GM12878 (cell line): ENCODE measurements around the gene ZNF625. TPM values are rescaled to one million over a fixed set of nuclear protein-coding genes. Genes with fewer than 3 reads are reported as not detected.
A peak's percentile ranks its signal among the peaks of the same experiment; 100 is the strongest.

ENCODE experiments used
- ATF7 ChIP-seq: fragments of 450-650 bp; IDR thresholded peaks from 2 replicates; pipeline ENCODE4 v1.6.1; 2016; ENCODE audit warnings: low read depth, mild to moderate bottlenecking
- CEBPB ChIP-seq, 2 experiments: fragments of 150-350 bp in 1 of 2; IDR thresholded peaks; 2 replicates each; pipeline ENCODE4 v1.6.1; 2012 to 2014; ENCODE audit warnings: low read depth in 2 of 2, low read length in 2 of 2, borderline replicate concordance in 1 of 2, inconsistent platforms in 1 of 2
- MXI1 ChIP-seq: fragments of 150-350 bp; IDR thresholded peaks from 2 replicates; pipeline ENCODE4 v1.6.1; 2011; ENCODE audit warnings: low read depth, mild to moderate bottlenecking, inconsistent platforms, low read length, improper control_type of control experiment
- TBL1XR1 ChIP-seq: IDR thresholded peaks from 2 replicates; pipeline ENCODE4 v1.6.1; 2012; ENCODE audit warnings: low read depth, low read length, improper control_type of control experiment
- TCF3 ChIP-seq: IDR thresholded peaks from 2 replicates; pipeline ENCODE4 v1.6.1; 2012; ENCODE audit warnings: low read depth, mild to moderate bottlenecking, low read length, borderline replicate concordance; ENCODE audit not compliant: insufficient read depth
- ZNF207 ChIP-seq: fragments of 450-650 bp; IDR thresholded peaks from 2 replicates; pipeline ENCODE4 v1.6.1; 2014; ENCODE audit warnings: antibody characterized with exemption, mild to moderate bottlenecking, borderline replicate concordance
- polyA plus RNA-seq, 11 experiments: library from polyadenylated mRNA; depleted of rRNA in 4 of 11; unstranded in 6 of 11; stranded (reverse) in 5 of 11; fragments of >200 nt; fragmentation: Nextera tagmentation in 4 of 11; fragmentation: Illumina TruSeq in 1 of 11; extraction: Ambion mirVana in 4 of 11; extraction: Trizol in 1 of 11; gene quantifications; 1 replicate in 1 of 11; 2 replicates in 10 of 11; pipeline versions ENCODE4 v1.2.1 to v1.2.3, GENCODE V29; 2011 to 2016; ENCODE audit warnings: inconsistent platforms in 2 of 11, missing spikeins in 2 of 11, low read depth in 1 of 11
- total RNA-seq, 4 experiments: library from RNA; depleted of rRNA in 3 of 4; stranded (reverse); fragments of >200 nt in 3 of 4; fragmentation: Illumina TruSeq in 1 of 4; extraction: Trizol in 1 of 4; gene quantifications; 2 replicates each; pipeline versions ENCODE4 v1.2.1 to v1.2.3, GENCODE V29; 2013 to 2021
- TF ChIP-seq, protein P1 (sequence below): fragments of 150-350 bp; IDR thresholded peaks from 2 replicates; pipeline ENCODE4 v1.6.1; 2014; ENCODE audit warnings: mild to moderate bottlenecking, low read depth, low read length
- TF ChIP-seq, protein P2 (sequence below): IDR thresholded peaks from 2 replicates; pipeline ENCODE4 v1.6.1; 2012; ENCODE audit warnings: low read length, inconsistent platforms
- TF ChIP-seq, protein P3 (sequence below): fragments of 450-650 bp; IDR thresholded peaks from 2 replicates; pipeline ENCODE4 v1.6.1; 2017; ENCODE audit warnings: low read depth, mild to moderate bottlenecking, moderate library complexity
- TF ChIP-seq, protein P4 (sequence below): fragments of 450-650 bp; IDR thresholded peaks from 2 replicates; pipeline ENCODE4 v1.6.1; 2018; ENCODE audit warnings: mild to moderate bottlenecking, low read depth, moderate library complexity; ENCODE audit not compliant: partially characterized antibody
- TF ChIP-seq, protein P5 (sequence below): fragments of 450-650 bp; IDR thresholded peaks from 2 replicates; pipeline ENCODE4 v1.6.1; 2017; ENCODE audit warnings: antibody characterized with exemption, mild to moderate bottlenecking, moderate library complexity
- TF ChIP-seq, protein P6 (sequence below): fragments of 450-650 bp; IDR thresholded peaks from 2 replicates; pipeline ENCODE4 v1.6.1; 2016; ENCODE audit warnings: mild to moderate bottlenecking

Gene ZNF625
- total and polyA plus RNA-seq, 10 of the 15 experiments (the other 5 are each of a cell fraction or from before 2014, with no cell fraction given): 0.52 to 5.0 (median 1.3) TPM

DNA sequence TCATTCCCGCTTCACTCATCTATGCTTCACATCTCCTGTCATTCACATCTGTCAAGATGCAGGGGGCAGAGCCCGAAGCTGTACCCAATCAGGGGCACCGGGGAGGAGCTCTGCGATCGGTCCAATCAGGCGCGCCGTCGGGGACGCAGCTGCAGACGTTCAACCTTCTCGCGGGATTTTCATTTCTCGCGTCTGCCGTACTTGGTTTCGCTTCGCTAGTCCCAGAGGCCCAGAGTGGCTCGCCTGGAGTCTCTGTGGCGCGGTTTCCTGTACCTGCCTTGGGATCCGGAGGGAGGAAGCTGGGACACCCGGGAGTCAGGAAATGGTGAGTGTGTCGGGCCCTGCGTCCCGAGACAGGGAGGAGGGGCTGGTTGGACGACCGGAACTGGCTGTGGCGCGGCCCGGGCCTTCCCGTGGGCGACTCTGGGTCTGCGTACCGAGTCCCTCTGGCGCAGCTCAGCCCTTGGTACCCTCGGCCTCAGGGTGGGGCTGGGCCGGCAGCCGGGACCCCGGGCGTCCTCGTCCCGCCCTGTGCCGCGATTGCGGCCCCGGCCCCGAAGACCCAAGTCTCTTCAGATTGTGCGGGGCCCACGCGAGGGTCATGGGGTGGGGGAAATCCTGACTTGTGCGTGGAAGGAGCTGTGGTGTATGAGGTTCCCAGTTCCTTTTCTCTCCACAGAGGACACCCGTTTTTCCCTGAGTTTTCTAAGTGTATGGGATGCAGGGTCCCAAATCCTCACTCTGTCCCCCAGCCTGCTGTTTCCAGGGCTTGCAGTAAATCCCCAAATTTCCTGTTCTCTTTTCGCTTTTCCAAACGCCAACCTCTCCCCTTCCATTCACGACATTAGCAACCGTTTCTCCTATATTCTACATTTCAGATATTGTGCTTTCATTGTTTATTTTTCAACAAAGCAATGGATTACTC is 6.6 kb upstream of the ZNF625 start, which contains the start of gene ZNF136 (continued):
- TF ChIP-seq TCF3 (no peak), ATF7 (peak; percentile 23; the same call in 1 of the 2 replicates), MXI1 (peak; percentile 54; the same call in 1 of the 2 replicates), ZNF207 (0 out of 2 replicates have a peak, but pooled peaks have one; percentile 55), CEBPB (IDR thresholded peaks at IDR 0.05; ENCODE audit: borderline replicate concordance in 1 of 2, low read depth in 2 of 2, low read length in 2 of 2) (no peak), TBL1XR1 (no peak)
- TF ChIP-seq, protein P1, sequence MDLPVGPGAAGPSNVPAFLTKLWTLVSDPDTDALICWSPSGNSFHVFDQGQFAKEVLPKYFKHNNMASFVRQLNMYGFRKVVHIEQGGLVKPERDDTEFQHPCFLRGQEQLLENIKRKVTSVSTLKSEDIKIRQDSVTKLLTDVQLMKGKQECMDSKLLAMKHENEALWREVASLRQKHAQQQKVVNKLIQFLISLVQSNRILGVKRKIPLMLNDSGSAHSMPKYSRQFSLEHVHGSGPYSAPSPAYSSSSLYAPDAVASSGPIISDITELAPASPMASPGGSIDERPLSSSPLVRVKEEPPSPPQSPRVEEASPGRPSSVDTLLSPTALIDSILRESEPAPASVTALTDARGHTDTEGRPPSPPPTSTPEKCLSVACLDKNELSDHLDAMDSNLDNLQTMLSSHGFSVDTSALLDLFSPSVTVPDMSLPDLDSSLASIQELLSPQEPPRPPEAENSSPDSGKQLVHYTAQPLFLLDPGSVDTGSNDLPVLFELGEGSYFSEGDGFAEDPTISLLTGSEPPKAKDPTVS: no peak
- TF ChIP-seq, protein P2, sequence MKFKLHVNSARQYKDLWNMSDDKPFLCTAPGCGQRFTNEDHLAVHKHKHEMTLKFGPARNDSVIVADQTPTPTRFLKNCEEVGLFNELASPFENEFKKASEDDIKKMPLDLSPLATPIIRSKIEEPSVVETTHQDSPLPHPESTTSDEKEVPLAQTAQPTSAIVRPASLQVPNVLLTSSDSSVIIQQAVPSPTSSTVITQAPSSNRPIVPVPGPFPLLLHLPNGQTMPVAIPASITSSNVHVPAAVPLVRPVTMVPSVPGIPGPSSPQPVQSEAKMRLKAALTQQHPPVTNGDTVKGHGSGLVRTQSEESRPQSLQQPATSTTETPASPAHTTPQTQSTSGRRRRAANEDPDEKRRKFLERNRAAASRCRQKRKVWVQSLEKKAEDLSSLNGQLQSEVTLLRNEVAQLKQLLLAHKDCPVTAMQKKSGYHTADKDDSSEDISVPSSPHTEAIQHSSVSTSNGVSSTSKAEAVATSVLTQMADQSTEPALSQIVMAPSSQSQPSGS: no peak
- TF ChIP-seq, protein P3, sequence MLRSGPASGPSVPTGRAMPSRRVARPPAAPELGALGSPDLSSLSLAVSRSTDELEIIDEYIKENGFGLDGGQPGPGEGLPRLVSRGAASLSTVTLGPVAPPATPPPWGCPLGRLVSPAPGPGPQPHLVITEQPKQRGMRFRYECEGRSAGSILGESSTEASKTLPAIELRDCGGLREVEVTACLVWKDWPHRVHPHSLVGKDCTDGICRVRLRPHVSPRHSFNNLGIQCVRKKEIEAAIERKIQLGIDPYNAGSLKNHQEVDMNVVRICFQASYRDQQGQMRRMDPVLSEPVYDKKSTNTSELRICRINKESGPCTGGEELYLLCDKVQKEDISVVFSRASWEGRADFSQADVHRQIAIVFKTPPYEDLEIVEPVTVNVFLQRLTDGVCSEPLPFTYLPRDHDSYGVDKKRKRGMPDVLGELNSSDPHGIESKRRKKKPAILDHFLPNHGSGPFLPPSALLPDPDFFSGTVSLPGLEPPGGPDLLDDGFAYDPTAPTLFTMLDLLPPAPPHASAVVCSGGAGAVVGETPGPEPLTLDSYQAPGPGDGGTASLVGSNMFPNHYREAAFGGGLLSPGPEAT: peak; percentile 82
- TF ChIP-seq, protein P4, sequence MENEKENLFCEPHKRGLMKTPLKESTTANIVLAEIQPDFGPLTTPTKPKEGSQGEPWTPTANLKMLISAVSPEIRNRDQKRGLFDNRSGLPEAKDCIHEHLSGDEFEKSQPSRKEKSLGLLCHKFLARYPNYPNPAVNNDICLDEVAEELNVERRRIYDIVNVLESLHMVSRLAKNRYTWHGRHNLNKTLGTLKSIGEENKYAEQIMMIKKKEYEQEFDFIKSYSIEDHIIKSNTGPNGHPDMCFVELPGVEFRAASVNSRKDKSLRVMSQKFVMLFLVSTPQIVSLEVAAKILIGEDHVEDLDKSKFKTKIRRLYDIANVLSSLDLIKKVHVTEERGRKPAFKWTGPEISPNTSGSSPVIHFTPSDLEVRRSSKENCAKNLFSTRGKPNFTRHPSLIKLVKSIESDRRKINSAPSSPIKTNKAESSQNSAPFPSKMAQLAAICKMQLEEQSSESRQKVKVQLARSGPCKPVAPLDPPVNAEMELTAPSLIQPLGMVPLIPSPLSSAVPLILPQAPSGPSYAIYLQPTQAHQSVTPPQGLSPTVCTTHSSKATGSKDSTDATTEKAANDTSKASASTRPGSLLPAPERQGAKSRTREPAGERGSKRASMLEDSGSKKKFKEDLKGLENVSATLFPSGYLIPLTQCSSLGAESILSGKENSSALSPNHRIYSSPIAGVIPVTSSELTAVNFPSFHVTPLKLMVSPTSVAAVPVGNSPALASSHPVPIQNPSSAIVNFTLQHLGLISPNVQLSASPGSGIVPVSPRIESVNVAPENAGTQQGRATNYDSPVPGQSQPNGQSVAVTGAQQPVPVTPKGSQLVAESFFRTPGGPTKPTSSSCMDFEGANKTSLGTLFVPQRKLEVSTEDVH: peak; percentile 65
- TF ChIP-seq, protein P5, sequence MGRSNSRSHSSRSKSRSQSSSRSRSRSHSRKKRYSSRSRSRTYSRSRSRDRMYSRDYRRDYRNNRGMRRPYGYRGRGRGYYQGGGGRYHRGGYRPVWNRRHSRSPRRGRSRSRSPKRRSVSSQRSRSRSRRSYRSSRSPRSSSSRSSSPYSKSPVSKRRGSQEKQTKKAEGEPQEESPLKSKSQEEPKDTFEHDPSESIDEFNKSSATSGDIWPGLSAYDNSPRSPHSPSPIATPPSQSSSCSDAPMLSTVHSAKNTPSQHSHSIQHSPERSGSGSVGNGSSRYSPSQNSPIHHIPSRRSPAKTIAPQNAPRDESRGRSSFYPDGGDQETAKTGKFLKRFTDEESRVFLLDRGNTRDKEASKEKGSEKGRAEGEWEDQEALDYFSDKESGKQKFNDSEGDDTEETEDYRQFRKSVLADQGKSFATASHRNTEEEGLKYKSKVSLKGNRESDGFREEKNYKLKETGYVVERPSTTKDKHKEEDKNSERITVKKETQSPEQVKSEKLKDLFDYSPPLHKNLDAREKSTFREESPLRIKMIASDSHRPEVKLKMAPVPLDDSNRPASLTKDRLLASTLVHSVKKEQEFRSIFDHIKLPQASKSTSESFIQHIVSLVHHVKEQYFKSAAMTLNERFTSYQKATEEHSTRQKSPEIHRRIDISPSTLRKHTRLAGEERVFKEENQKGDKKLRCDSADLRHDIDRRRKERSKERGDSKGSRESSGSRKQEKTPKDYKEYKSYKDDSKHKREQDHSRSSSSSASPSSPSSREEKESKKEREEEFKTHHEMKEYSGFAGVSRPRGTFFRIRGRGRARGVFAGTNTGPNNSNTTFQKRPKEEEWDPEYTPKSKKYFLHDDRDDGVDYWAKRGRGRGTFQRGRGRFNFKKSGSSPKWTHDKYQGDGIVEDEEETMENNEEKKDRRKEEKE: no peak
- TF ChIP-seq, protein P6, sequence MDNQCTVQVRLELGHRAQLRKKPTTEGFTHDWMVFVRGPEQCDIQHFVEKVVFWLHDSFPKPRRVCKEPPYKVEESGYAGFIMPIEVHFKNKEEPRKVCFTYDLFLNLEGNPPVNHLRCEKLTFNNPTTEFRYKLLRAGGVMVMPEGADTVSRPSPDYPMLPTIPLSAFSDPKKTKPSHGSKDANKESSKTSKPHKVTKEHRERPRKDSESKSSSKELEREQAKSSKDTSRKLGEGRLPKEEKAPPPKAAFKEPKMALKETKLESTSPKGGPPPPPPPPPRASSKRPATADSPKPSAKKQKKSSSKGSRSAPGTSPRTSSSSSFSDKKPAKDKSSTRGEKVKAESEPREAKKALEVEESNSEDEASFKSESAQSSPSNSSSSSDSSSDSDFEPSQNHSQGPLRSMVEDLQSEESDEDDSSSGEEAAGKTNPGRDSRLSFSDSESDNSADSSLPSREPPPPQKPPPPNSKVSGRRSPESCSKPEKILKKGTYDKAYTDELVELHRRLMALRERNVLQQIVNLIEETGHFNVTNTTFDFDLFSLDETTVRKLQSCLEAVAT: no peak; the same call in none of the 2 replicates
